ENCODE measurements around the gene SH3GLB1. TPM values are rescaled to one million over a fixed set of nuclear protein-coding genes. Genes with fewer than 3 reads are reported as not detected.

SH3GLB1 gene
- total RNA-seq, 3 donors from 2014 or later, result 40.8 to 51.1 (median 42.1) TPM

DNA sequence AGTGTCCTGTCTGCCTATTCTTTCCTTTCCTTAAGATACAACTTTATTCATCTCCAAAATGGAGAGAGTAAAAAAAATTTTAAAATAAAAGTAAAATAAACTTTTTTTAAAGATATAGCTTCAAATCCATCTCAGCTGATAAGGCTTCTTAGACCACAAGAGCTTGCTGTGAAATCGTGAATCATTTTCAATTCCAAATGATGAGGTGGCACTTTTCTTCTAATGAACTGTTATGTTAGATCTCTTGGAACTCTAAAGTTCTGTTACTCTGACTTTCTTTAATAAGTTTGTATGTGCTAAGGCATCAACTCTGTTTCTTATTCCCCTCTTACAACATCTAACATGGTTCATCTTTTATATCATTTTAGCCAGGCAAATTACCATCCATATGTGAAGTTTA lies 4.5 kb downstream of the SH3GLB1 start:
- H3K4me1 Mint-ChIP-seq (ENCODE audit: low read depth), result peaks cover 54% of the 10 kb centered on the region
- H3K4me3 Mint-ChIP-seq, result no peak overlapping the region

DNA sequence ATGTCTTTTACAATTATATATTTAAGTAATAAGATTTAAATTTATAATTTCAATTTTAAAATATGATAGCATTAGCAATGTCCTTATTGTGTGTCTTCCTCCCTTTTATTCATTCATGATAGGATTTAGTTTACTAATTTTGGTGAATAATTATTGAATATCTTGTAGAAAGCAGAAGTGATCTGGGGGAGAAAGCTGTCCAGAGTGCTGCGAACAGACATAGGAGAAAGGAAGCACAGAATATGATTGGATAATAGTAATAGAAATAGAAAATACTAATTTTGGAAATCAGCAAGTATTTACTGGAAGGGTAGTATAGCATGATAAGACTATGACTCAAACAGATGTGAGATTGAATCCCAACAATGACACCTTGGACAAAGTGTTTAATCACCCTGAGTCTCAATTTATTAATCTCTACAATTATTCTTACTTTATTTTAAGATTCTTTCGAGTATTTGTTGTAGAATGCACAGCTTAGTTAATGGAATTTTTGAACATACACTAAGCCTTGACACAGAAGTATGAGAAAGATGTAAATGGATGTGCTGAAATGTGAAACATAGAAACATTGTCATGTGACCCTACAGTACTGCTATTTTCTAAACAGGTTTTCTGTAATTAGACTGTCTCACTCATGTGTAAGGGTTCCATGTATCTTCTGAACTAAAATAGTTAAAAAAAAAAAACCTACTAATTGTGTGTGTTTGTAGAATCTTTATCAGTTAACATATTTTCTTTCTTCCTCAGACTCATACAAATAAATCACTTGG lies 7.9 kb downstream of the SH3GLB1 start:
- Mint-ChIP-seq H3K4me1 (ENCODE audit: low read depth) (peaks cover 60% of the 10 kb centered on the region), H3K4me3 (no peak overlapping the region), H3K27me3 (ENCODE audit: low read depth) (no peaks in the 10 kb centered on the region), H3K9me3 (no peaks in the 10 kb centered on the region), H3K36me3 (ENCODE audit: insufficient read depth) (peaks cover 4% of the 10 kb centered on the region)
- no peak for ATAC-seq
- no peak for DNase-seq

More for the DNA sequence above, 4.5 kb downstream of the SH3GLB1 start:
- no peaks in the 10 kb centered on the region for H3K27me3 Mint-ChIP-seq (ENCODE audit: low read depth)
- no peaks in the 10 kb centered on the region for H3K9me3 Mint-ChIP-seq
- no peak for DNase-seq
- peaks cover 4% of the 10 kb centered on the region for H3K36me3 Mint-ChIP-seq (ENCODE audit: insufficient read depth)
- no peak for ATAC-seq

DNA sequence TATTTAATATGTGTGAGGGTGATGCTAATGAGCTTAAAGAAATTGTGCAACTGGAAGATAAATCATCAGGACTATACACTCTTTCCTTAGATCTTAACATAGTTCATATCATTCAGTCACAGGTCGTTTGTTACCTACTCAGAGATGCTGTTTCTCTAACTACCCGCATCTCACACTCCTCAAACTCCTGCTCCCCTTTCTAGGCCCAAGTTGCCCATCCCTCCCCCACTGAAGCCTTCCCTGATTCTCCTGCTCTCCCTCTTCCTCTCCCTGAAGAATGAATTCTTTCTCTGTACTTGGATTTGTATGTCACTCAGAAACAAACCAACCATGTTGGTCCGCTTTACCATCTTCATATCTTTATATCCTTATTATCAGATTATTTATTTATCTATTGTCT lies 9.1 kb downstream of the SH3GLB1 start:
- no peak for ATAC-seq
- no peak for DNase-seq
- peaks cover 52% of the 10 kb centered on the region for H3K4me1 Mint-ChIP-seq (ENCODE audit: low read depth)
- no peak overlapping the region for H3K4me3 Mint-ChIP-seq
- H3K9me3 Mint-ChIP-seq, result no peaks in the 10 kb centered on the region
- H3K27me3 Mint-ChIP-seq (ENCODE audit: low read depth), result no peaks in the 10 kb centered on the region
- peaks cover 3% of the 10 kb centered on the region for H3K36me3 Mint-ChIP-seq (ENCODE audit: insufficient read depth)

GRCh38 chr1:86714159-86714558 lies 9.8 kb downstream of the SH3GLB1 start:
- no peaks in the 10 kb centered on the region for H3K9me3 Mint-ChIP-seq
- H3K27me3 Mint-ChIP-seq (ENCODE audit: low read depth), result no peaks in the 10 kb centered on the region
- H3K4me3 Mint-ChIP-seq, result peak overlapping the region; percentile 19
- peak; percentile 23 to 32 for ATAC-seq
- H3K4me1 Mint-ChIP-seq (ENCODE audit: low read depth), result peaks cover 47% of the 10 kb centered on the region
- peaks cover 3% of the 10 kb centered on the region for H3K36me3 Mint-ChIP-seq (ENCODE audit: insufficient read depth)
- no peak for DNase-seq

DNA sequence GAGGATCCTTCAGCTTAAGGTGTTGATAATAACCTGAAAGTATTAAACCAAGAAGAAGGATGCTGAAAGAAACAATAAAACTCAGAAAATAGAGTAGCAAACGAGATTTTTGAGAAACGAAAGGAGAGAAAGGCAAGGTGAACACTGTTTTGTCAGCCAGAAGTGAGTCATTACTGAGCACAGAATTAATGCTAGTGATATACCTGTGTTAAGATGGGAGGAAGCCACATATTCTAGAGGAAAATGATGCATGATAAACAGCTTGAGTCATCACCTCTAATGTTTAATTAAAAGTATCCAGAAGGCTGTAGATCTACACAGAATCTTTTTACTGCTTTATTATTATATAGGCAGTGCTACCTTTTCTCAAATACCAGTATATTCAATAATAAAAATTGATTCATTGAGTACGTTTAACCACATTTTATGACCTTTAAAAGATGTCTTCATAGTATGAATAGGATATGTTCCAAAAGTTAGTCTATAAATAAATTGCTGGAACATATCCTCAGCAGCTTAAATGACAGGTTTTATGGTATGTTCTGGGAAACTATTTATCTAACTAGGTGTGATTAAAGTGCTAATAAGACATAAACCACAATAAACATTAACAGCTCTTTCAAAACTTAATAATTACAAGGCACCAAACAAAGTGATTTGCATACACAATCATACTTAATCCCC lies 10.3 kb downstream of the SH3GLB1 start:
- peak overlapping the region; percentile 19 for H3K4me3 Mint-ChIP-seq
- no peak for DNase-seq
- ATAC-seq, result peak; percentile 74 to 89

GRCh38 chr1:86718786-86719185 lies 14.4 kb downstream of the SH3GLB1 start:
- Mint-ChIP-seq H3K36me3 (ENCODE audit: insufficient read depth) (peaks cover 18% of the 10 kb centered on the region), H3K27me3 (ENCODE audit: low read depth) (no peaks in the 10 kb centered on the region)
- ATAC-seq, result no peak

More for the DNA sequence above, 10.3 kb downstream of the SH3GLB1 start:
- no peaks in the 10 kb centered on the region for H3K27me3 Mint-ChIP-seq (ENCODE audit: low read depth)
- H3K36me3 Mint-ChIP-seq (ENCODE audit: insufficient read depth), result peaks cover 3% of the 10 kb centered on the region
- no peaks in the 10 kb centered on the region for H3K9me3 Mint-ChIP-seq
- peaks cover 42% of the 10 kb centered on the region for H3K4me1 Mint-ChIP-seq (ENCODE audit: low read depth)

DNA sequence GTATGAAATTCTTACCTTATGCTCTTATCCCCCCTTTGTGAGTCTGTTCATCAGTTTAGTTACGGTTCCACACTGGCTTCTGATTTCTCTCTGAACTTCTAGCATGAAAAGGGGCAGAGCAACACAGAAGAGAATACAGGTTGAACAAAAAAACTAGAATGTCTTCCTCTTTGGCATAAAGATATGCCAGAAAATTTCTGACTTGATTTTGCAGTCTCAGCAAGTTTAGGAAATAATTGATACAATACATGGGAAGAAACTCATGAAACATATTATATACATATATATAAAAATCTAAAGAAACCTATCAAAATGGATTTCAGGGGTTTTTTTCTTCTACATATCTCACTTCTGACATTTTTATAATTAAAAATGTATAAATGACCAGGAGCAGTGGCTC lies 27.0 kb downstream of the SH3GLB1 start:
- Mint-ChIP-seq H3K4me3 (no peak overlapping the region), H3K36me3 (ENCODE audit: insufficient read depth) (peaks cover 23% of the 10 kb centered on the region)
- ATAC-seq, result no peak

More at GRCh38 chr1:86718786-86719185, 14.4 kb downstream of the SH3GLB1 start:
- DNase-seq, result no peak
- Mint-ChIP-seq H3K9me3 (no peaks in the 10 kb centered on the region), H3K4me3 (no peak overlapping the region), H3K4me1 (ENCODE audit: low read depth) (peaks cover 23% of the 10 kb centered on the region)

DNA sequence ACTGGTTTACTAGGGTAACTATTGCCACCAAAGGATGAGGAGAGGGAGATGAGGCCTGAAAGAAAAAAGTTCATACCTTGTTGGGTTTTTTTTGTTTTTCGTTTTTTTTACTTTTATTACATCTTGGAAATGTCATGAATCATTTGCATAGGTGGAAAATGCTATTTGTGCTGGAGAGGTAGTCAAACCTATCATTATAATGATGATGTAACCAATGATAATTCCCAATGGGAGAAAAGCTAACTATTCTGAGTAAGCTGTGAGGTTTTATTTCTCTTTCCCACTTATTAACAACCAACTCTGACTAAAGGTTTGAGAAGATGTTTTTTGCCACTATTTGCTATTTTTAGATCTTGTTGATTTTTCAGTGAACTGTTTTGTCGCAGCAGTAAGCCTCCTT lies 29.0 kb downstream of the SH3GLB1 start:
- Mint-ChIP-seq H3K4me1 (ENCODE audit: low read depth) (peaks cover 7% of the 10 kb centered on the region), H3K36me3 (ENCODE audit: insufficient read depth) (peaks cover 22% of the 10 kb centered on the region), H3K4me3 (no peak overlapping the region), H3K9me3 (no peaks in the 10 kb centered on the region), H3K27me3 (ENCODE audit: low read depth) (no peaks in the 10 kb centered on the region)
- ATAC-seq (no peak), DNase-seq (no peak)

More for the DNA sequence above, 27.0 kb downstream of the SH3GLB1 start:
- H3K4me1 Mint-ChIP-seq (ENCODE audit: low read depth), result peaks cover 7% of the 10 kb centered on the region
- no peaks in the 10 kb centered on the region for H3K9me3 Mint-ChIP-seq
- H3K27me3 Mint-ChIP-seq (ENCODE audit: low read depth), result no peaks in the 10 kb centered on the region
- DNase-seq, result no peak

- DNase-seq (no peak), ATAC-seq (peak; percentile 80 to 84)
- peaks cover 4% of the 10 kb centered on the region for H3K4me1 Mint-ChIP-seq (ENCODE audit: low read depth)
- peaks cover 22% of the 10 kb centered on the region for H3K36me3 Mint-ChIP-seq (ENCODE audit: insufficient read depth)
- H3K4me3 Mint-ChIP-seq, result no peak overlapping the region
- no peaks in the 10 kb centered on the region for H3K27me3 Mint-ChIP-seq (ENCODE audit: low read depth)
- no peaks in the 10 kb centered on the region for H3K9me3 Mint-ChIP-seq
Observed at GRCh38 chr1:86739648-86740509, 35.5 kb downstream of the SH3GLB1 start.

DNA sequence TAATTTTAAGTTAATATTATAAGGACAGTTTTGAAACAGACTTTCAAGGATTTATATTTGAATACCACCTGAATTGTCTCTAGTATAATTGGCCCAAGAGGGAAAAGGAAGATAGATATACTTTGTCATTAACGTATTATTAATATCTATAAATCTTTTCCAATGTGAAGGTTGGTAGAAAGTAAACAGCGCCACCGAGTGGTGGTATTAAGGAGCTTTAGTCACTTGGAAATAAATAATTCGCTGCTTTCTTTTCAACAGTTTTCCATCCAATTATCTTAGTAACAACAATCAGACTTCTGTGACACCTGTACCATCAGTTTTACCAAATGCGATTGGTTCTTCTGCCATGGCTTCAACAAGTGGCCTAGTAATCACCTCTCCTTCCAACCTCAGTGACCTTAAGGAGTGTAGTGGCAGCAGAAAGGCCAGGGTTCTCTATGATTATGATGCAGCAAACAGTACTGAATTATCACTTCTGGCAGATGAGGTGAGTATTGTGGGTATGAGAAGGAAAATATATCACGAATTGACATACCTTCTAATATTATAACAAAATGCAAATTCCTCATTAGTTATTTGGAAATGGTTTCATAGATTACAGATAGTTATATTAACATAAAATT lies 37.7 kb downstream of the SH3GLB1 start:
- ATAC-seq (no peak), DNase-seq (peak; percentile 29)
- no peaks in the 10 kb centered on the region for H3K9me3 Mint-ChIP-seq
- H3K4me3 Mint-ChIP-seq, result no peak overlapping the region
- peaks cover 4% of the 10 kb centered on the region for H3K4me1 Mint-ChIP-seq (ENCODE audit: low read depth)
- H3K36me3 Mint-ChIP-seq (ENCODE audit: insufficient read depth), result peaks cover 22% of the 10 kb centered on the region
- H3K27me3 Mint-ChIP-seq (ENCODE audit: low read depth), result no peaks in the 10 kb centered on the region

DNA sequence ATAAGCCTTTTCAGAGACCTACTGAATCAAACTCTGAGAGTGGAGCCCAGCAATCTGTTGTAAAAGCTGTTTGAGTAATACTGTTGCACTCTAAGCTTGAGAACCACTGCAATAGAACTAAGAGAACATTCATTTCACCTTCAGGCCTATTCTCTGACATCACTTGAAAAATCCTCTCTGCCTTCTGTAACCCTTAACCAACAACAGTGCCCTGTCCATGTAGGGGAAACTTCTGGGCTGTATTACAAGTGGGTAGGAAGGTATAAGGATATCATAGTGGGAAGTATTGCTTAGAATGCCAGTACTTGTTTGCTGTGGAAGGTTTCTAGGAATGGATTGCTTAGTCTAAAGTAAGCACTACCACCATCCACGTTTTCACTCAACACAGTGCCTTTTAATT lies 42.9 kb downstream of the SH3GLB1 start:
- ATAC-seq, result no peak
- Mint-ChIP-seq H3K36me3 (ENCODE audit: insufficient read depth) (peaks cover 17% of the 10 kb centered on the region), H3K27me3 (ENCODE audit: low read depth) (no peaks in the 10 kb centered on the region), H3K4me1 (ENCODE audit: low read depth) (no peaks in the 10 kb centered on the region), H3K4me3 (no peak overlapping the region), H3K9me3 (no peaks in the 10 kb centered on the region)
- no peak for DNase-seq

- H3K4me1 Mint-ChIP-seq (ENCODE audit: low read depth), result peaks cover 2% of the 10 kb centered on the region
- peak in 1 of 2 donors; percentile 27 for ATAC-seq
- no peak overlapping the region for H3K4me3 Mint-ChIP-seq
- H3K9me3 Mint-ChIP-seq, result no peaks in the 10 kb centered on the region
- H3K27me3 Mint-ChIP-seq (ENCODE audit: low read depth), result no peaks in the 10 kb centered on the region
- DNase-seq, result no peak
- peaks cover 15% of the 10 kb centered on the region for H3K36me3 Mint-ChIP-seq (ENCODE audit: insufficient read depth)
Observed at GRCh38 chr1:86748622-86749373, 44.4 kb downstream of the SH3GLB1 start.

DNA sequence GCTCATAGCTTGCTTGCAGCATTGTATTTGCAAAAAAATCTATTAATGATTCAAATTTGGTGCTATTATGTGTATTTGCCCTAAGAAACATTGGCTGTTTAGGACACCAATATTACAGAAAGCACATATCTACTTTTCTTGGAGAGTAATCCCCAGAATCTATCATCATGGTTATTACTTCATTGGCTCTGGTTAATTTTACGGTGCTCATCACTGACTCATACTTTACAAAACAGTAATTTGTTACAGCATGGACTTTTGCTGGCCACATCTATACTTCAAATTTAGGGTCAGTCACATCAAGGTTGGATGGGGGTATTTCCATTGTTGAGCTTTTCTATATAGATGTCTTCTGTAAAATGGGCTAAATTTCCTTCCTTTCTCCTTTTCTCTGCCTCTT lies 45.7 kb downstream of the SH3GLB1 start:
- Mint-ChIP-seq H3K36me3 (ENCODE audit: insufficient read depth) (peaks cover 10% of the 10 kb centered on the region), H3K27me3 (ENCODE audit: low read depth) (peaks cover 7% of the 10 kb centered on the region), H3K4me1 (ENCODE audit: low read depth) (peaks cover 3% of the 10 kb centered on the region), H3K9me3 (no peaks in the 10 kb centered on the region), H3K4me3 (no peak overlapping the region)
- ATAC-seq, result no peak
- no peak for DNase-seq

Measured in activated T-cell treated with anti-CD3 and anti-CD28 coated beads, Interleukin-2, amount 50 U/mL, for 4 hours (primary cell).